H1 (cell line): ENCODE results near the gene CREB3L1.

Experiments
- ATF3 ChIP-seq: IDR thresholded peaks from 2 replicates; pipeline ENCODE4 v1.6.1; 2011; ENCODE audit warnings: low read depth, mild to moderate bottlenecking, low read length; ENCODE audit not compliant: insufficient read depth
- CTCF ChIP-seq, 3 experiments: IDR thresholded peaks; 1 replicate in 2 of 3; 2 replicates in 1 of 3; pipeline versions ENCODE4 v1.5.1 to v1.6.1; 2011; ENCODE audit warnings: low read length in 3 of 3, mild to moderate bottlenecking in 3 of 3, inconsistent platforms in 2 of 3, low read depth in 1 of 3, moderate library complexity in 1 of 3; ENCODE audit not compliant: insufficient read depth in 1 of 3; ENCODE audit errors: control extremely low read depth in 1 of 3
- HDAC2 ChIP-seq, 2 experiments: fragments of 300-600 bp in 1 of 2; sonication (generic) in 1 of 2; IDR thresholded peaks; 2 replicates each; pipeline ENCODE4 v1.6.1; 2011 to 2012; ENCODE audit warnings: low read depth in 2 of 2, low read length in 2 of 2, mild to moderate bottlenecking in 2 of 2, moderate library complexity in 2 of 2, borderline replicate concordance in 1 of 2, inconsistent platforms in 1 of 2
- JUND ChIP-seq: IDR thresholded peaks from 2 replicates; pipeline ENCODE4 v1.6.1; 2011; ENCODE audit warnings: mild to moderate bottlenecking, improper control_type of control experiment, low read length
- NANOG ChIP-seq: IDR thresholded peaks from 2 replicates; pipeline ENCODE4 v1.6.1; 2011; ENCODE audit warnings: low read length, low read depth, mild to moderate bottlenecking, inconsistent platforms; ENCODE audit not compliant: insufficient read depth, poor library complexity, severe bottlenecking
- POLR2AphosphoS5 ChIP-seq: IDR thresholded peaks from 2 replicates; pipeline ENCODE4 v1.6.1; 2011; ENCODE audit warnings: low read depth, low read length
- RAD21 ChIP-seq, 2 experiments: IDR thresholded peaks in 1 of 2; conservative IDR thresholded peaks in 1 of 2; 2 replicates each; pipeline ENCODE4 v1.6.1; 2011; ENCODE audit warnings: low read depth in 2 of 2, low read length in 2 of 2, improper control_type of control experiment in 1 of 2, inconsistent platforms in 1 of 2, mild to moderate bottlenecking in 1 of 2, moderate library complexity in 1 of 2
- SIN3A ChIP-seq, 2 experiments: IDR thresholded peaks in 1 of 2; conservative IDR thresholded peaks in 1 of 2; 2 replicates each; pipeline ENCODE4 v1.6.1; 2011 to 2012; ENCODE audit warnings: low read length in 2 of 2, improper control_type of control experiment in 1 of 2, low read depth in 1 of 2, mild to moderate bottlenecking in 1 of 2
- TBP ChIP-seq: IDR thresholded peaks from 2 replicates; pipeline ENCODE4 v1.6.1; 2011; ENCODE audit warnings: low read depth, low read length, improper control_type of control experiment

- TF ChIP-seq ATF3 = no peak
- TF ChIP-seq POLR2AphosphoS5 = no peak
- no peak for TF ChIP-seq CTCF (IDR thresholded peaks at IDR 0.05; ENCODE audit: control extremely low read depth in 1 of 3, insufficient read depth in 1 of 3, low read depth in 1 of 3, low read length in 3 of 3)
- TF ChIP-seq HDAC2 (IDR thresholded peaks at IDR 0.05; ENCODE audit: borderline replicate concordance in 1 of 2, low read depth in 2 of 2, low read length in 2 of 2) = no peak
- TF ChIP-seq SIN3A (conservative IDR thresholded peaks at IDR 0.05 in 1 of 2, IDR thresholded peaks at IDR 0.05 in 1 of 2; ENCODE audit: low read depth in 1 of 2, low read length in 2 of 2) = no peak
- no peak for TF ChIP-seq RAD21 (IDR thresholded peaks at IDR 0.05 in 1 of 2, conservative IDR thresholded peaks at IDR 0.05 in 1 of 2; ENCODE audit: low read depth in 2 of 2, low read length in 2 of 2)
- TF ChIP-seq TBP = no peak
- no peak for TF ChIP-seq JUND
- no peak for TF ChIP-seq NANOG
These were observed 54.0 kb downstream of the CREB3L1 start for GRCh38 chr11:46331282-46331984.
